Measurements from ENCODE around the gene CLDND1. TPM values are rescaled to one million over a fixed set of nuclear protein-coding genes. Genes with fewer than 3 reads are reported as not detected.

CLDND1 gene
- total and polyA plus RNA-seq, 4 donors, result 21.8 to 55.5 (median 37.1) TPM

DNA sequence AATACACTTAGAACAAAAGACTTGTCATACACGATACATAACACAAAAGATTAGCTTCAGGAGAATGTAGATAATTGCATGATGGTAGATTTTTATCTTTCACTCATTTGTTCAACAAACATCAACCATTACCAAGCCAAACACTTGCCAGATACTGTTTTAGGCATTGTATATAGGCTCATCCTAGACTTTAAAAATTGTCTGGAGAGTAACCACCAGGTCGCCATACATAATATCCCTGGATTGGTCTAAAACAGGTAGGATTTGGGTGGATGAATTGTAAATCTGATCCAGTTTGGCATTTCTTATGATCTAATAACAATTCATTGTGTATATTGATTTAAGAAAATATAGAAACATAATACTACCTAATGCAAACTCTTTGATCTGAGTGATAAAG lies 31.9 kb upstream of the CLDND1 start (continued):
- TF ChIP-seq RAD21 (IDR thresholded peaks at IDR 0.05) (no peak), FOXA1 (IDR thresholded peaks at IDR 0.05) (no peak)
- TF ChIP-seq, protein P1, sequence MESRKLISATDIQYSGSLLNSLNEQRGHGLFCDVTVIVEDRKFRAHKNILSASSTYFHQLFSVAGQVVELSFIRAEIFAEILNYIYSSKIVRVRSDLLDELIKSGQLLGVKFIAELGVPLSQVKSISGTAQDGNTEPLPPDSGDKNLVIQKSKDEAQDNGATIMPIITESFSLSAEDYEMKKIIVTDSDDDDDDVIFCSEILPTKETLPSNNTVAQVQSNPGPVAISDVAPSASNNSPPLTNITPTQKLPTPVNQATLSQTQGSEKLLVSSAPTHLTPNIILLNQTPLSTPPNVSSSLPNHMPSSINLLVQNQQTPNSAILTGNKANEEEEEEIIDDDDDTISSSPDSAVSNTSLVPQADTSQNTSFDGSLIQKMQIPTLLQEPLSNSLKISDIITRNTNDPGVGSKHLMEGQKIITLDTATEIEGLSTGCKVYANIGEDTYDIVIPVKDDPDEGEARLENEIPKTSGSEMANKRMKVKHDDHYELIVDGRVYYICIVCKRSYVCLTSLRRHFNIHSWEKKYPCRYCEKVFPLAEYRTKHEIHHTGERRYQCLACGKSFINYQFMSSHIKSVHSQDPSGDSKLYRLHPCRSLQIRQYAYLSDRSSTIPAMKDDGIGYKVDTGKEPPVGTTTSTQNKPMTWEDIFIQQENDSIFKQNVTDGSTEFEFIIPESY (IDR thresholded peaks at IDR 0.05), result no peak

GRCh38 chr3:98553753-98554152 lies 31.1 kb upstream of the CLDND1 start:
- DNase-seq (ENCODE audit: low spot score), result no peak
- Histone ChIP-seq H3K27me3 (ENCODE audit: control insufficient read depth in 4 of 4, insufficient read depth in 4 of 4, low read length in 3 of 4) (no peaks in the 10 kb centered on the region), H3K27ac (ENCODE audit: low read depth in 1 of 2, low read length in 2 of 2) (no peak overlapping the region), H3K36me3 (ENCODE audit: control insufficient read depth in 4 of 4, insufficient read depth in 3 of 4, low read depth in 1 of 4, low read length in 3 of 4) (no peaks in the 10 kb centered on the region), H3K4me1 (ENCODE audit: control insufficient read depth in 4 of 4, insufficient read depth in 4 of 4, low read length in 3 of 4) (no peaks in the 10 kb centered on the region), H3K9me3 (ENCODE audit: control insufficient read depth in 4 of 4, low read length in 3 of 4) (no peaks in the 10 kb centered on the region), H3K4me3 (ENCODE audit: low read depth in 1 of 3, low read length in 3 of 3) (no peak overlapping the region), H3K9ac (ENCODE audit: low read depth in 1 of 2, low read length in 2 of 2) (no peak overlapping the region)
- TF ChIP-seq HNF4G (IDR thresholded peaks at IDR 0.05) (no peak), SP1 (IDR thresholded peaks at IDR 0.05) (no peak), RXRA (IDR thresholded peaks at IDR 0.05) (no peak), NR2F2 (IDR thresholded peaks at IDR 0.05) (no peak), TAF1 (conservative IDR thresholded peaks at IDR 0.05) (no peak), GABPA (IDR thresholded peaks at IDR 0.05 in 1 of 2, conservative IDR thresholded peaks at IDR 0.05 in 1 of 2) (no peak), CTCF (IDR thresholded peaks at IDR 0.05; ENCODE audit: low read depth, low read length, missing input control) (no peak)
- 86% methylated on average over 2 of the region's 2 CpGs for WGBS

DNA sequence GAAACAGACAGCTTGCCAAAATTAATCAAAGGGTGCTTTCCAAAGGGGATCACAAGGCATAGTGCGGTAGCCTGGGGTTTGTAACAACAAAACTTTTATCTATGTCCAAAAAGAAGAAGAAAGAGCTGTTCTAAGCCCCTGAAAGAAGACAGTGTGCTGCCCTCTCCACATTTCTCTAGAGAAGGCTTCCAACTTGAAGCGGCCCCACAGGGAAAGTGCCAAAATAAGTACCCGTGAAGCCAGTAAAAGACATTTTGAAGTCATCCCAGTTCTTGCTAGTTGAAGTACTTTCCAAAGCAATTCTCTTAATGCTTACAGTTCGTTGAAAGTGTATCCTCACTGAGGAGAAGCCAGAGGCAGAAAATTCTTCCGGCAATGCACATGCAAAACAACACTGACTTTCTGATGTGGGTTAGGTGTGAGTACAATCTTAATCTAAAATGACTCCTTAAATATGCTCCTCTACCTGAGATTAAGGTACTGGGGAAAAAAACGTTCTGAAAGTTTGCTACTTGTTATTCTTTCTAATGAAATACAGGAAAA lies 30.4 kb upstream of the CLDND1 start:
- no peaks in the 10 kb centered on the region for H3K4me1 ChIP-seq (ENCODE audit: control insufficient read depth in 4 of 4, insufficient read depth in 4 of 4, low read length in 3 of 4)
- no peaks in the 10 kb centered on the region for H3K36me3 ChIP-seq (ENCODE audit: control insufficient read depth in 4 of 4, insufficient read depth in 3 of 4, low read depth in 1 of 4, low read length in 3 of 4)
- H3K4me3 ChIP-seq (ENCODE audit: low read depth in 1 of 3, low read length in 3 of 3), result no peak overlapping the region
- no peak for DNase-seq (ENCODE audit: low spot score)
- 75% methylated on average over 6 of the region's 6 CpGs for WGBS
- H3K27me3 ChIP-seq (ENCODE audit: control insufficient read depth in 4 of 4, insufficient read depth in 4 of 4, low read length in 3 of 4), result no peaks in the 10 kb centered on the region
- no peak for TF ChIP-seq JUND (IDR thresholded peaks at IDR 0.05)
- no peak for TF ChIP-seq GABPA (IDR thresholded peaks at IDR 0.05 in 1 of 2, conservative IDR thresholded peaks at IDR 0.05 in 1 of 2)
- TF ChIP-seq SP1 (IDR thresholded peaks at IDR 0.05), result no peak
- no peak for TF ChIP-seq HNF4G (IDR thresholded peaks at IDR 0.05)
- TF ChIP-seq, protein P1 (IDR thresholded peaks at IDR 0.05), result no peak
- TF ChIP-seq FOXA1 (IDR thresholded peaks at IDR 0.05), result no peak
- TF ChIP-seq NR2F2 (IDR thresholded peaks at IDR 0.05), result no peak
- TF ChIP-seq, protein P2, sequence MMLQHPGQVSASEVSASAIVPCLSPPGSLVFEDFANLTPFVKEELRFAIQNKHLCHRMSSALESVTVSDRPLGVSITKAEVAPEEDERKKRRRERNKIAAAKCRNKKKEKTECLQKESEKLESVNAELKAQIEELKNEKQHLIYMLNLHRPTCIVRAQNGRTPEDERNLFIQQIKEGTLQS (IDR thresholded peaks at IDR 0.05), result no peak
- no peaks in the 10 kb centered on the region for H3K9me3 ChIP-seq (ENCODE audit: control insufficient read depth in 4 of 4, low read length in 3 of 4)
- H3K9ac ChIP-seq (ENCODE audit: low read depth in 1 of 2, low read length in 2 of 2), result no peak overlapping the region
- no peak overlapping the region for H3K27ac ChIP-seq (ENCODE audit: low read depth in 1 of 2, low read length in 2 of 2)

Measured in liver (tissue), 9 donors.